Measurements from ENCODE around the gene CAB39. TPM values are rescaled to one million over a fixed set of nuclear protein-coding genes. Genes with fewer than 3 reads are reported as not detected.

CAB39 gene
- total RNA-seq, 1 donor from 2014 or later, result 96.3 TPM

GRCh38 chr2:230819433-230819832, 106.8 kb downstream of the CAB39 start:
- DNase-seq (ENCODE audit: low read depth), result no peak
- no peak overlapping the region for H3K4me3 ChIP-seq (ENCODE audit: low read depth, low read length)
- no peak for TF ChIP-seq CTCF (conservative IDR thresholded peaks at IDR 0.05; ENCODE audit: low read depth, low read length)

- no peak for TF ChIP-seq CTCF (conservative IDR thresholded peaks at IDR 0.05; ENCODE audit: low read depth, low read length)
- no peak overlapping the region for H3K4me3 ChIP-seq (ENCODE audit: low read depth, low read length)
- no peak for DNase-seq (ENCODE audit: low read depth)
Measured at GRCh38 chr2:230821261-230821990, 108.8 kb downstream of the CAB39 start.

- TF ChIP-seq CTCF (conservative IDR thresholded peaks at IDR 0.05; ENCODE audit: low read depth, low read length), result no peak
- no peak overlapping the region for H3K4me3 ChIP-seq (ENCODE audit: low read depth, low read length)
- DNase-seq (ENCODE audit: low read depth), result no peak
Measured at GRCh38 chr2:230821991-230822520, 109.4 kb downstream of the CAB39 start.

GRCh38 chr2:230823264-230823964, 110.8 kb downstream of the CAB39 start:
- no peak for DNase-seq (ENCODE audit: low read depth)
- TF ChIP-seq CTCF (conservative IDR thresholded peaks at IDR 0.05; ENCODE audit: low read depth, low read length), result no peak
- no peak overlapping the region for H3K4me3 ChIP-seq (ENCODE audit: low read depth, low read length)

- peak overlapping the region; percentile 42 for H3K4me3 ChIP-seq (ENCODE audit: low read depth, low read length)
- TF ChIP-seq CTCF (conservative IDR thresholded peaks at IDR 0.05; ENCODE audit: low read depth, low read length), result peak; percentile 68
- peak; percentile 12 for DNase-seq (ENCODE audit: low read depth)
Measured at GRCh38 chr2:230824406-230824978, 111.8 kb downstream of the CAB39 start.

- no peak overlapping the region for H3K4me3 ChIP-seq (ENCODE audit: low read depth, low read length)
- no peak for TF ChIP-seq CTCF (conservative IDR thresholded peaks at IDR 0.05; ENCODE audit: low read depth, low read length)
- no peak for DNase-seq (ENCODE audit: low read depth)
Measured at GRCh38 chr2:230825354-230825753, 112.7 kb downstream of the CAB39 start.
